Left lung (tissue), 10 donors: Measurements from ENCODE around the gene PTTG1IP. TPM values are rescaled to one million over a fixed set of nuclear protein-coding genes. Genes with fewer than 3 reads are reported as not detected.

ENCODE experiments used
- ATAC-seq: fragments of 200-7000 bp; cut with Tn5 transposase; one replicate; pipeline ENCODE4 v1.9.1; 2020; ENCODE audit warnings: moderate library complexity
- DNase-seq, 4 donors: peaks; one replicate each; pipeline ENCODE4 v3.0.0-alpha.2; 2013 to 2020
- H3K27ac ChIP-seq, 2 donors: fragments of 200-600 bp; sonication (generic) in 1 of 2; one replicate each; pipeline versions ENCODE4 v1.5.0 to v1.8.0; 2020 to 2021
- H3K27me3 ChIP-seq, 2 donors: fragments of 200-600 bp; sonication (generic) in 1 of 2; one replicate each; pipeline versions ENCODE4 v1.5.0 to v1.8.0; 2020 to 2021
- H3K36me3 ChIP-seq, 2 donors: fragments of 200-600 bp; sonication (generic) in 1 of 2; one replicate each; pipeline versions ENCODE4 v1.5.0 to v1.8.0; 2020 to 2021
- H3K4me1 ChIP-seq, 2 donors: fragments of 200-600 bp; one replicate each; pipeline ENCODE4 v1.8.0; 2021
- H3K4me3 ChIP-seq, 2 donors: fragments of 200-600 bp; sonication (generic) in 1 of 2; one replicate each; pipeline versions ENCODE4 v1.5.0 to v1.8.0; 2020 to 2021; ENCODE audit warnings: mild to moderate bottlenecking in 1 of 2
- H3K9me3 ChIP-seq, 2 donors: fragments of 200-600 bp; sonication (generic) in 1 of 2; one replicate each; pipeline versions ENCODE4 v1.5.0 to v1.8.0; 2020 to 2021
- CTCF ChIP-seq, 2 donors: fragments of 200-600 bp; sonication (generic) in 1 of 2; IDR thresholded peaks; one replicate each; pipeline versions ENCODE4 v1.5.0 to v1.8.0; 2021; ENCODE audit warnings: antibody characterized with exemption in 2 of 2
- intact Hi-C, 2 donors: fragments of 100-400 bp; cut with DNase I; formaldehyde crosslinking; loops; one replicate each; pipeline versions ENCODE4 v1.11.2 to v1.14.2; 2022
- polyA plus RNA-seq, 6 donors: library from polyadenylated mRNA; unstranded; fragments of 120-200 nt; gene quantifications; one replicate each; pipeline ENCODE4 v1.2.1, GENCODE V29; 2013; ENCODE audit not compliant: insufficient read length in 6 of 6
- total RNA-seq, 2 donors: library from RNA; stranded (reverse); fragmentation: NEBNext Ultra II Directional; extraction: Animal tissue kit (Norgen Biotek cat#: 25700); gene quantifications; one replicate each; pipeline ENCODE4 v1.2.1, GENCODE V29; 2021
- donor health status: DM: no; HTN: yes; CAD: no.
- donor health status: DM: no; HTN: no; CAD: no.

Gene PTTG1IP
- total and polyA plus RNA-seq, 8 donors, result 195 to 263 (median 217) TPM

GRCh38 chr21:44908908-44909307 is 35.4 kb upstream of the PTTG1IP start:
- Histone ChIP-seq H3K9me3 (no peaks in the 10 kb centered on the region), H3K4me1 (peaks cover 16 to 93% of the 10 kb centered on the region in 2 donors), H3K27ac (peak overlapping the region in 1 of 2 donors; percentile 83), H3K36me3 (peaks cover 0 to 46% of the 10 kb centered on the region in 2 donors), H3K4me3 (no peak overlapping the region), H3K27me3 (no peaks in the 10 kb centered on the region)
- ATAC-seq (no peak), DNase-seq (peak in 1 of 4 donors; percentile 75)
- intact Hi-C loops, result no loop called here
- no peak for TF ChIP-seq CTCF (IDR thresholded peaks at IDR 0.05)

- no peak for TF ChIP-seq CTCF (IDR thresholded peaks at IDR 0.05)
- peak overlapping the region; percentile 26 to 83 for H3K27ac ChIP-seq
- H3K4me1 ChIP-seq, result peaks cover 16 to 93% of the 10 kb centered on the region in 2 donors
- H3K27me3 ChIP-seq, result no peaks in the 10 kb centered on the region
- H3K9me3 ChIP-seq, result no peaks in the 10 kb centered on the region
- intact Hi-C loops, result no loop called here
- peak overlapping the region in 1 of 2 donors; percentile 23 for H3K4me3 ChIP-seq
- ATAC-seq (peak; percentile 33), DNase-seq (peak in 2 of 4 donors; percentile 81 to 93)
- H3K36me3 ChIP-seq, result peaks cover 0 to 53% of the 10 kb centered on the region in 2 donors
Observed at GRCh38 chr21:44907966-44908895, 34.7 kb upstream of the PTTG1IP start.

GRCh38 chr21:44907225-44907965 is 33.9 kb upstream of the PTTG1IP start:
- H3K4me3 ChIP-seq, result peak overlapping the region in 1 of 2 donors; percentile 23
- peak overlapping the region; percentile 26 to 83 for H3K27ac ChIP-seq
- H3K9me3 ChIP-seq, result no peaks in the 10 kb centered on the region
- no peak for ATAC-seq
- peaks cover 16 to 96% of the 10 kb centered on the region in 2 donors for H3K4me1 ChIP-seq
- peaks cover 0 to 61% of the 10 kb centered on the region in 2 donors for H3K36me3 ChIP-seq
- H3K27me3 ChIP-seq, result no peaks in the 10 kb centered on the region
- intact Hi-C loops, result no loop called here
- TF ChIP-seq CTCF (IDR thresholded peaks at IDR 0.05), result no peak
- DNase-seq, result peak in 1 of 4 donors; percentile 85

- H3K27ac ChIP-seq, result peak overlapping the region in 1 of 2 donors; percentile 48
- ATAC-seq (peak; percentile 46), DNase-seq (peak in 1 of 4 donors; percentile 87)
- H3K9me3 ChIP-seq, result no peaks in the 10 kb centered on the region
- H3K4me1 ChIP-seq, result peaks cover 10 to 79% of the 10 kb centered on the region in 2 donors
- H3K36me3 ChIP-seq, result peaks cover 0 to 78% of the 10 kb centered on the region in 2 donors
- no peak for TF ChIP-seq CTCF (IDR thresholded peaks at IDR 0.05)
- intact Hi-C loops, result no loop called here
- H3K4me3 ChIP-seq, result no peak overlapping the region
- H3K27me3 ChIP-seq, result no peaks in the 10 kb centered on the region
Observed at GRCh38 chr21:44905728-44906090, 32.2 kb upstream of the PTTG1IP start.
